ENCODE measurements around the gene ARNT2.

Gene ARNT2

GRCh38 chr15:80485370-80486164, 81.4 kb downstream of the ARNT2 start:
- H3K4me3 ChIP-seq (ENCODE audit: low read depth, low read length) = no peak overlapping the region
- in situ Hi-C loops (cut with HindIII; ENCODE audit: low pct_ligation_motif_present, low sequenced_read_pairs) = no loop called here
- no peak overlapping the region for H3K27ac ChIP-seq
- H3K27me3 ChIP-seq (replicated peaks) = no peaks in the 10 kb centered on the region
- no peaks in the 10 kb centered on the region for H3K36me3 ChIP-seq (replicated peaks)
- no peak for TF ChIP-seq CTCF (IDR thresholded peaks at IDR 0.05; ENCODE audit: low read depth, low read length, missing control alignments)
- no peak for DNase-seq

GRCh38 chr15:80487839-80488390, 83.7 kb downstream of the ARNT2 start:
- no peak for DNase-seq
- no peak overlapping the region for H3K27ac ChIP-seq
- in situ Hi-C loops (cut with HindIII; ENCODE audit: low pct_ligation_motif_present, low sequenced_read_pairs) = no loop called here
- H3K27me3 ChIP-seq (replicated peaks) = no peaks in the 10 kb centered on the region
- no peaks in the 10 kb centered on the region for H3K36me3 ChIP-seq (replicated peaks)
- no peak overlapping the region for H3K4me3 ChIP-seq (ENCODE audit: low read depth, low read length)
- no peak for TF ChIP-seq CTCF (IDR thresholded peaks at IDR 0.05; ENCODE audit: low read depth, low read length, missing control alignments)

- peak; percentile 57 for DNase-seq
Observed at GRCh38 chr15:80489030-80489594, 84.9 kb downstream of the ARNT2 start.

GRCh38 chr15:80490431-80490990, 86.3 kb downstream of the ARNT2 start:
- DNase-seq = no peak
- no peak overlapping the region for H3K27ac ChIP-seq
- in situ Hi-C loops (cut with HindIII; ENCODE audit: low pct_ligation_motif_present, low sequenced_read_pairs) = no loop called here
- no peaks in the 10 kb centered on the region for H3K36me3 ChIP-seq (replicated peaks)
- H3K27me3 ChIP-seq (replicated peaks) = no peaks in the 10 kb centered on the region
- no peak overlapping the region for H3K4me3 ChIP-seq (ENCODE audit: low read depth, low read length)
- TF ChIP-seq CTCF (IDR thresholded peaks at IDR 0.05; ENCODE audit: low read depth, low read length, missing control alignments) = no peak

More at GRCh38 chr15:80489030-80489594, 84.9 kb downstream of the ARNT2 start:
- in situ Hi-C loops (cut with HindIII; ENCODE audit: low pct_ligation_motif_present, low sequenced_read_pairs) = no loop called here
- H3K27ac ChIP-seq = peak overlapping the region; percentile 55
- no peaks in the 10 kb centered on the region for H3K36me3 ChIP-seq (replicated peaks)
- TF ChIP-seq CTCF (IDR thresholded peaks at IDR 0.05; ENCODE audit: low read depth, low read length, missing control alignments) = no peak
- H3K4me3 ChIP-seq (ENCODE audit: low read depth, low read length) = no peak overlapping the region
- no peaks in the 10 kb centered on the region for H3K27me3 ChIP-seq (replicated peaks)

- Histone ChIP-seq H3K4me3 (ENCODE audit: low read depth, low read length) (no peak overlapping the region), H3K27me3 (replicated peaks) (no peaks in the 10 kb centered on the region), H3K27ac (no peak overlapping the region), H3K36me3 (replicated peaks) (no peaks in the 10 kb centered on the region)
- no peak for TF ChIP-seq CTCF (IDR thresholded peaks at IDR 0.05; ENCODE audit: low read depth, low read length, missing control alignments)
- no peak for DNase-seq
- in situ Hi-C loops (cut with HindIII; ENCODE audit: low pct_ligation_motif_present, low sequenced_read_pairs) = no loop called here
Observed at GRCh38 chr15:80491163-80491847, 87.1 kb downstream of the ARNT2 start.
